Prostate gland (tissue), 2 donors: Measurements from ENCODE around the gene CDHR1.

Source experiments
- POLR2A ChIP-seq: fragments of 450-650 bp; IDR thresholded peaks from one replicate; pipeline ENCODE4 v1.6.1; 2016; ENCODE audit warnings: antibody characterized with exemption, mild to moderate bottlenecking
- POLR2AphosphoS5 ChIP-seq: sonication (generic); formaldehyde crosslinking; IDR thresholded peaks from one replicate; pipeline ENCODE4 v1.6.1; 2017; ENCODE audit warnings: antibody characterized with exemption
- TF ChIP-seq, protein P1 (sequence below), 4 experiments: fragments of 200-600 bp in 2 of 4; fragments of 450-650 bp in 2 of 4; sonication (generic) in 2 of 4; IDR thresholded peaks; 1 replicate in 3 of 4; 2 replicates in 1 of 4; pipeline ENCODE4 v1.5.1; 2016 to 2019; ENCODE audit warnings: antibody characterized with exemption in 4 of 4, mild to moderate bottlenecking in 2 of 4, moderate library complexity in 2 of 4

- TF ChIP-seq, protein P1, sequence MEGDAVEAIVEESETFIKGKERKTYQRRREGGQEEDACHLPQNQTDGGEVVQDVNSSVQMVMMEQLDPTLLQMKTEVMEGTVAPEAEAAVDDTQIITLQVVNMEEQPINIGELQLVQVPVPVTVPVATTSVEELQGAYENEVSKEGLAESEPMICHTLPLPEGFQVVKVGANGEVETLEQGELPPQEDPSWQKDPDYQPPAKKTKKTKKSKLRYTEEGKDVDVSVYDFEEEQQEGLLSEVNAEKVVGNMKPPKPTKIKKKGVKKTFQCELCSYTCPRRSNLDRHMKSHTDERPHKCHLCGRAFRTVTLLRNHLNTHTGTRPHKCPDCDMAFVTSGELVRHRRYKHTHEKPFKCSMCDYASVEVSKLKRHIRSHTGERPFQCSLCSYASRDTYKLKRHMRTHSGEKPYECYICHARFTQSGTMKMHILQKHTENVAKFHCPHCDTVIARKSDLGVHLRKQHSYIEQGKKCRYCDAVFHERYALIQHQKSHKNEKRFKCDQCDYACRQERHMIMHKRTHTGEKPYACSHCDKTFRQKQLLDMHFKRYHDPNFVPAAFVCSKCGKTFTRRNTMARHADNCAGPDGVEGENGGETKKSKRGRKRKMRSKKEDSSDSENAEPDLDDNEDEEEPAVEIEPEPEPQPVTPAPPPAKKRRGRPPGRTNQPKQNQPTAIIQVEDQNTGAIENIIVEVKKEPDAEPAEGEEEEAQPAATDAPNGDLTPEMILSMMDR (IDR thresholded peaks at IDR 0.05) = no peak
- no peak for TF ChIP-seq POLR2A
- TF ChIP-seq POLR2AphosphoS5 = no peak
These were observed 17.2 kb downstream of the CDHR1 start for GRCh38 chr10:84211566-84211965.
